ENCODE measurements around the gene FBXL16.

GRCh38 chr16:644556-644955 lies 61.0 kb downstream of the FBXL16 start:
- TF ChIP-seq CTCF (IDR thresholded peaks at IDR 0.05; ENCODE audit: low read length) (no peak), EZH2 (optimal IDR thresholded peaks at IDR 0.05; ENCODE audit: low read depth, low read length) (no peak), EZH2phosphoT487 (IDR thresholded peaks at IDR 0.05; ENCODE audit: low read length) (no peak)
